Karpas-422 (cell line): Measurements from ENCODE around the gene CCN2. TPM values are rescaled to one million over a fixed set of nuclear protein-coding genes. Genes with fewer than 3 reads are reported as not detected.

Experiments
- DNase-seq: peaks from one replicate; pipeline ENCODE4 v3.0.0-alpha.2; 2015
- H2AFZ ChIP-seq: fragments of 200-600 bp; sonication (generic); 2 replicates; pipeline ENCODE4 v1.6.1; 2014; ENCODE audit warnings: antibody characterized with exemption, low read length, mixed read lengths
- H3K27ac ChIP-seq: fragments of 200-600 bp; sonication (generic); 2 replicates; pipeline ENCODE4 v1.5.1; 2014; ENCODE audit warnings: mild to moderate bottlenecking, low read length, moderate library complexity
- H3K27me3 ChIP-seq: fragments of 200-600 bp; sonication (generic); 2 replicates; pipeline ENCODE4 v1.6.1; 2014; ENCODE audit warnings: low read length, mixed read lengths
- H3K36me3 ChIP-seq: fragments of 200-600 bp; sonication (generic); 2 replicates; pipeline ENCODE4 v1.6.1; 2014; ENCODE audit warnings: low read length, mixed read lengths; ENCODE audit not compliant: insufficient read depth
- H3K4me1 ChIP-seq: fragments of 200-600 bp; sonication (generic); 2 replicates; pipeline ENCODE4 v1.6.1; 2014; ENCODE audit warnings: mild to moderate bottlenecking, low read length, mixed read lengths
- H3K4me2 ChIP-seq: fragments of 200-600 bp; sonication (generic); 2 replicates; pipeline ENCODE4 v1.6.1; 2014; ENCODE audit warnings: low read length, low read depth, mild to moderate bottlenecking; ENCODE audit not compliant: poor library complexity, severe bottlenecking
- H3K4me3 ChIP-seq: fragments of 200-600 bp; sonication (generic); 2 replicates; pipeline ENCODE4 v1.5.1; 2014; ENCODE audit warnings: mild to moderate bottlenecking, antibody characterized with exemption, low read length, mixed read lengths
- H3K79me2 ChIP-seq: fragments of 200-600 bp; sonication (generic); 2 replicates; pipeline ENCODE4 v1.6.1; 2014; ENCODE audit warnings: mild to moderate bottlenecking, low read length, mixed read lengths
- H3K9ac ChIP-seq: fragments of 200-600 bp; sonication (generic); 2 replicates; pipeline ENCODE4 v1.6.0; 2014; ENCODE audit warnings: low read length
- H3K9me2 ChIP-seq: fragments of 200-600 bp; sonication (generic), shearing (Covaris generic); replicated peaks from 2 replicates; pipeline ENCODE4 v1.6.0; 2014; ENCODE audit warnings: mild to moderate bottlenecking, low read length, moderate library complexity; ENCODE audit not compliant: insufficient read depth
- H3K9me3 ChIP-seq: fragments of 300-700, 200-600 bp; sonication (generic); 2 replicates; pipeline ENCODE4 v1.6.1; 2014; ENCODE audit warnings: low read length, mixed read lengths
- H4K20me1 ChIP-seq: fragments of 200-600 bp; sonication (generic); 2 replicates; pipeline ENCODE4 v1.6.1; 2014; ENCODE audit warnings: mild to moderate bottlenecking, antibody characterized with exemption, low read length, low read depth; ENCODE audit not compliant: insufficient read depth
- total RNA-seq: library from RNA; depleted of rRNA; stranded (reverse); fragments of >200 nt; shearing (Covaris generic); gene quantifications from 2 replicates; pipeline ENCODE4 v1.2.3, GENCODE V29; 2014; ENCODE audit warnings: low replicate concordance

Gene CCN2
- total RNA-seq, 1 experiment from 2014 or later, result not detected

DNA sequence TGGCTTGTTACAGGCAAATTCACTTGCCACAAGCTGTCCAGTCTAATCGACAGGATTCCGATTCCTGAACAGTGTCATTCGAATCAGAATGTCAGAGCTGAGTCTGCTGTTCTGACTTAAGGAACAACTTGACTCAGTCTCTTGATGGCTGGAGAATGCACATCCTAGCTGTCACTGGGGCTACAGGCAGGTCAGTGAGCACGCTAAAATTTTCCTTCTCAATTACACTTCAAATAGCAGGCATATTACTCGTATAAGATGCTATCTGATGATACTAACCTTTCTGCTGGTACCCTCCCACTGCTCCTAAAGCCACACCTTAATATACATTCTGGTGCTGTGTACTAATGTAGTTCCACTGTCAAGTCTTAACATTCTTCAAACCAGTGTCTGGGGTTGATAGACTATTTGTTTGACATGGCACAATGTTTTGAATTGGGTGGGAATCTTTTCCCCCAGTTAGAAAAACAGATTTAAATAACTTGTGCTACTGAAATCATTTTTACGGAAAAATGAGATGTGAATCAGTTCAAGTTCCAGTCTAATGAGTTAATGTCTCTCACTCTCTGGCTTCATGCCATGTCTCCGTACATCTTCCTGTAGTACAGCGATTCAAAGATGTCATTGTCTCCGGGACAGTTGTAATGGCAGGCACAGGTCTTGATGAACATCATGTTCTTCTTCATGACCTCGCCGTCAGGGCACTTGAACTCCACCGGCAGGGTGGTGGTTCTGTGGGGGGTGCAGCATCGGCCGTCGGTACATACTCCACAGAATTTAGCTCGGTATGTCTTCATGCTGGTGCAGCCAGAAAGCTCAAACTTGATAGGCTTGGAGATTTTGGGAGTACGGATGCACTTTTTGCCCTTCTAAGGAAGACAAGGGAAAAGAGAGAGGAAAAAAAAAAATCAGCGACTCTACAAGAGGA is 2.2 kb downstream of the CCN2 start:
- peaks cover 5% of the 10 kb centered on the region for H3K4me1 ChIP-seq
- H3K9ac ChIP-seq, result no peak overlapping the region
- H3K9me3 ChIP-seq, result no peaks in the 10 kb centered on the region
- no peak overlapping the region for H2AFZ ChIP-seq
- no peaks in the 10 kb centered on the region for H3K79me2 ChIP-seq
- H3K9me2 ChIP-seq, result no peaks in the 10 kb centered on the region
- no peak overlapping the region for H3K27ac ChIP-seq
- no peak overlapping the region for H3K4me3 ChIP-seq
- H4K20me1 ChIP-seq, result no peaks in the 10 kb centered on the region
- no peak for DNase-seq
- no peaks in the 10 kb centered on the region for H3K27me3 ChIP-seq
- no peak overlapping the region for H3K4me2 ChIP-seq
- H3K36me3 ChIP-seq, result no peaks in the 10 kb centered on the region

- DNase-seq, result no peak
- no peaks in the 10 kb centered on the region for H3K9me2 ChIP-seq
- H3K4me2 ChIP-seq, result no peak overlapping the region
- no peak overlapping the region for H3K9ac ChIP-seq
- H3K79me2 ChIP-seq, result no peaks in the 10 kb centered on the region
- H3K36me3 ChIP-seq, result no peaks in the 10 kb centered on the region
- H3K27me3 ChIP-seq, result no peaks in the 10 kb centered on the region
- H3K27ac ChIP-seq, result no peak overlapping the region
- no peaks in the 10 kb centered on the region for H3K9me3 ChIP-seq
- H4K20me1 ChIP-seq, result no peaks in the 10 kb centered on the region
- H3K4me3 ChIP-seq, result no peak overlapping the region
- H2AFZ ChIP-seq, result no peak overlapping the region
- H3K4me1 ChIP-seq, result peaks cover 5% of the 10 kb centered on the region
These were observed 3.0 kb downstream of the CCN2 start for GRCh38 chr6:131947986-131948661.

- Histone ChIP-seq H3K4me1 (peaks cover 5% of the 10 kb centered on the region), H3K4me2 (no peak overlapping the region), H4K20me1 (no peaks in the 10 kb centered on the region), H3K9me2 (no peaks in the 10 kb centered on the region), H3K4me3 (no peak overlapping the region), H3K27ac (no peak overlapping the region), H3K27me3 (no peaks in the 10 kb centered on the region), H3K9me3 (no peaks in the 10 kb centered on the region), H3K79me2 (no peaks in the 10 kb centered on the region), H2AFZ (no peak overlapping the region), H3K36me3 (no peaks in the 10 kb centered on the region), H3K9ac (no peak overlapping the region)
- no peak for DNase-seq
These were observed 3.9 kb downstream of the CCN2 start for GRCh38 chr6:131946992-131947955.

DNA sequence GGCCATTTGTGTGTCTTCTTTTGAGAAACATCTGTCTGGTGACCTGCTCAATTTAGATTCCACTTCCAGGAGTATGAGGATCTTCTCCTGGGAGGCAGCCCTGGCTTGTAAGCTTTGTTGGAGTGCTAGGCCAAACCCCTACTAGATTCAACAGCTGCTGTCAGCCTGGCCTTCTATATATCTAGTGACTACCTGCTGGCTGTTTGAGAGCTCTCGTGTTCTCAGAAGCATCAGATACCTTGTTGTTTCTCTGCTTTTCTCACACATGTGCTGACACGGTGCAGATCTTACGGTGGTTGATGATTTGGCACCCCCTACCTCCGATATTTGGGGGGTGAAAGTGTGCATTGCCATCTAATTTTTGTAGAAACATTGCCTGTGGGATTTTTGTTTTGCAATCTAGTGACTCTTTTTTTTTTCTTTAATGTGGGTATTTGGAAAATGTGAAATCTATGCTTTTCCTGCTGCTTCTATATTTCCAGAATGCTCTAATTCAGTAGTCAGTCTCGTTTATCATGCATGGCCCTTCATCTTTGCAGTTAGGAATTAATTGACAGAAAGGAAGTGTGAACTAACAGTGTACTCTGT is 4.7 kb downstream of the CCN2 start:
- Histone ChIP-seq H3K79me2 (no peaks in the 10 kb centered on the region), H3K27me3 (no peaks in the 10 kb centered on the region), H4K20me1 (no peaks in the 10 kb centered on the region), H3K36me3 (no peaks in the 10 kb centered on the region), H3K9ac (no peak overlapping the region), H3K9me3 (no peaks in the 10 kb centered on the region), H3K4me1 (peaks cover 5% of the 10 kb centered on the region), H3K4me3 (no peak overlapping the region), H2AFZ (no peak overlapping the region), H3K4me2 (no peak overlapping the region), H3K9me2 (no peaks in the 10 kb centered on the region), H3K27ac (no peak overlapping the region)
- no peak for DNase-seq

DNA sequence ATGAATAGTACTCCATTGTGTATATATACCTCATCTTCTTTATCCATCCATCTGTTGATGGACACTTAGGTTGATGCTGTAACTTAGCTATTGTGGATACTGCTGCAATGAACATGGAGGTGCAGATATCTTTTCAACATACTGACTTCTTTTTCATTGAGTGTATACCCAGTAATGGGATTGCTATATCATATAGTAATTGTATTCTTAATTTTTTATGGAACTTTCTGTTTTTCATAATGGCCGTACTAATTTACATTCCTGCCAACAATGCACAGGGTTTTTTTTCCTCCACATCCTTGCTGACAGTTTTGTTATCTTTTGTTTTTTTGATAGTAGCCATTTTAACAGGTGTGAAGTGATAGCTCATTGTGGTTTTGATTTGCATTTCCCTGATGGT is 5.2 kb downstream of the CCN2 start:
- Histone ChIP-seq H3K9me3 (no peaks in the 10 kb centered on the region), H3K9me2 (no peaks in the 10 kb centered on the region), H3K9ac (no peak overlapping the region), H3K79me2 (no peaks in the 10 kb centered on the region), H3K4me1 (peaks cover 5% of the 10 kb centered on the region), H3K36me3 (no peaks in the 10 kb centered on the region), H3K4me3 (no peak overlapping the region), H3K27me3 (no peaks in the 10 kb centered on the region), H3K4me2 (no peak overlapping the region), H2AFZ (no peak overlapping the region), H4K20me1 (no peaks in the 10 kb centered on the region), H3K27ac (no peak overlapping the region)
- no peak for DNase-seq

DNA sequence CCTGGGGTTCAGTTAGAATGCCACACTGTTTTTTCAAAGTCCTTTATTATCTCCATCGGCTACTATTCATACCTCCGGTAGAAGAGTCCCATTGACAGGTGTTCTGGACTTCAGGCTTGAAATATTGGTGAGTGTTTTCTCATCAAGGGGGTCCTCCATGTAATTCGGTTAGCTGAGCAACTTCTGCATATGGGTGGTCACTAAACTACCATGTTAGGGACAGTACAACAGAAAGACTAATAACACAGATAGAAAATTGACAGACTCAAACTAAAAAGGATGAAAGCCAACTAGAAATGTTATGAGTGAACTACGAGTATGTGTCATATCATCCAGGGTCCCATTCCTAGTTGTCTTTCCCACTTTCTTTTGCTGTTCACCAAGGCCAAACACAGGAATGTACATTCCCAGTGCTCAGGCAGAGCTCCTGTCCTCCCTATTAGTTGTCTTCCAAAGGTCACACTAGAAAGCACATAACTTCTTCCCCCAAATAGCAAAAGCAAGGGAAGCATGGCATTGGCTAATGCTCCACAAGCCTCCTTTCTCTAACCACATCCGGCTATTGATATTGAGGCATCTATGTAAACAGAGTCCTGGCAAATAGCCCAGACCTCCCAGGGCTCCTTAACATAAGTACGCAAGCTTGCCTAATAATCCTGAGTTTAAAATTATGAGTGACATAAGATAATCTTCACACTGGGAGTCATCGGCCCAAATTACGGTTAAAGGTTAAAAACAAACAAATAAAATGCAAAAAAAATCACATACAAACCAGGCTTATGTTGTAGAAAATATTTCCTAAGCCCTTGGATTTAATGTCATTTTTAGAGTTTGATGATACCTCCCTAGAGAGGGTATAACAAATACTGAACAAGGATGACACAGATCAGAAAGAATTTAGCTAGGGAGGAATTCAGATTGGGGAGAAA is 13.2 kb downstream of the CCN2 start:
- Histone ChIP-seq H3K36me3 (no peaks in the 10 kb centered on the region), H4K20me1 (no peaks in the 10 kb centered on the region), H3K9ac (no peak overlapping the region), H3K27me3 (no peaks in the 10 kb centered on the region), H3K4me1 (no peaks in the 10 kb centered on the region), H3K79me2 (no peaks in the 10 kb centered on the region), H3K9me3 (no peaks in the 10 kb centered on the region), H3K4me2 (no peak overlapping the region), H3K27ac (no peak overlapping the region), H3K9me2 (no peaks in the 10 kb centered on the region), H2AFZ (no peak overlapping the region), H3K4me3 (no peak overlapping the region)
- DNase-seq, result no peak

DNA sequence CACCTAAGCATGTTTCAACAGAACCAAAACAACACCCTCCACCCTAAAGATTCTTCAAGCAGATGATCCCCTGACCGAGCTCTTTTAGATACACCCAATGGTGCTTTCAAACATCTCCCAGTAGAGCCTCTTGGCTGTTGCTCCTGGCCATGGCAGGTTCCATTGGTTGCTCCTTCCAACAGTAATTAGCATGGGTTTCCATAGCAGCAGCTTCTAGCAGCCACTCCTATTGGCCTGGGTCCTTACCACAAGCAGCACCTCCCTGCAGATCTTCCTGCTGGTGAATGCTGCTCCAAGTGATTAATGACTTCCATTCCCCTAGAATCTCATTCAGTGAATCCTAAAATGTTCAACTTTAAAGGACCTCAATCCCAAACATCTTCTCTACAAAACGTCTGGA is 13.9 kb downstream of the CCN2 start:
- no peak overlapping the region for H2AFZ ChIP-seq
- no peaks in the 10 kb centered on the region for H3K27me3 ChIP-seq
- no peaks in the 10 kb centered on the region for H4K20me1 ChIP-seq
- H3K4me2 ChIP-seq, result no peak overlapping the region
- H3K27ac ChIP-seq, result no peak overlapping the region
- no peak overlapping the region for H3K9ac ChIP-seq
- H3K4me1 ChIP-seq, result no peaks in the 10 kb centered on the region
- no peak for DNase-seq
- no peaks in the 10 kb centered on the region for H3K36me3 ChIP-seq
- no peaks in the 10 kb centered on the region for H3K9me3 ChIP-seq
- H3K79me2 ChIP-seq, result no peaks in the 10 kb centered on the region
- H3K4me3 ChIP-seq, result no peak overlapping the region
- H3K9me2 ChIP-seq, result no peaks in the 10 kb centered on the region
